RWPE1 (cell line): ENCODE data around the gene LGALS12.

ENCODE experiments used
- CTCF ChIA-PET: fragments of 350-600 bp; sonication (Branson Sonifier 250); formaldehyde crosslinking; extraction: SDS; loops from one replicate; lab custom pipeline; 2021; lab: Yijun Ruan, JAX
- POLR2A ChIA-PET: fragments of 400-600 bp; formaldehyde crosslinking; extraction: SDS; loops from one replicate; lab custom pipeline; 2020; ENCODE audit warnings: antibody characterized with exemption; ENCODE audit not compliant: low non-redundant PET; lab: Yijun Ruan, JAX
- DNase-seq: peaks from one replicate; pipeline ENCODE4 v3.0.0; 2012; ENCODE audit warnings: low spot score
- H3K27ac ChIP-seq: fragments of 450-650 bp; 2 replicates; pipeline ENCODE4 v1.5.1; 2017
- TF ChIP-seq, protein P1 (sequence below): fragments of 450-650 bp; conservative IDR thresholded peaks from 2 replicates; pipeline ENCODE4 v1.5.1; 2017; ENCODE audit warnings: low read depth, mild to moderate bottlenecking

The LGALS12 gene

DNA sequence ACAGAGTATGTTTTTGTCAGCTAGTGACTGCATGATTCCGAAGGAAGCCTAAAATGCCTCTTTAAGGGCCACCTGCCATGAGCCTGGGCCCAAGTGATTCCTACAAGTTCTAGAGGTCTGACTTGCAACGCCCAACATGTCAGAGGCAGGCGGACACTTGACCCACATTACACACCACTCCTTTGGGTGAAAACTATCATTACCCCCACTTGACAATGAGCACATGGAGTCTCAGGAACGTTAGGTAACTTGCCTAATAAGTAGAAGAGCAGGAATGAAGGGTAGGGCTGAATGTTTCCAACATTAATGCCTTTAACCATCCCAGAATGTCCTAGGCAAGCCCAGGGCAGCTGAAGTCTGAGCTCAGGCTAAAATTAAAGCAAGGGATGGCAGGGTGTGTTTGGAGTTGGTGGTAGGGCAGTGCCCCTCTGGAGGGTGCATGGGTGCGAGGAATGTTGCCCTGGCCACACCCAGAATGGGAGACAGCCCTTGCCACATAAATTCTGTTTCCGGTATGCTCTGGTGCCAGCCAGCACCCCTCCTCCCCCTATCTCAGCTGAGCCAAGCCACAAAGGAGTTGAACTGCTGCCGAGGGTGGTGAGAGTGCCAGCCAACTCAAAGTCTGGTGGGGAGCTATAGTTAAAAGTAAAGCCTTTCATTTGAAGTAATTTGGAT, 54.8 kb downstream of the LGALS12 start:
- H3K27ac ChIP-seq, result peak overlapping the region; percentile 95
- no peak for DNase-seq
- ChIA-PET POLR2A (no interaction called here), CTCF (no interaction called here)
- TF ChIP-seq, protein P1, sequence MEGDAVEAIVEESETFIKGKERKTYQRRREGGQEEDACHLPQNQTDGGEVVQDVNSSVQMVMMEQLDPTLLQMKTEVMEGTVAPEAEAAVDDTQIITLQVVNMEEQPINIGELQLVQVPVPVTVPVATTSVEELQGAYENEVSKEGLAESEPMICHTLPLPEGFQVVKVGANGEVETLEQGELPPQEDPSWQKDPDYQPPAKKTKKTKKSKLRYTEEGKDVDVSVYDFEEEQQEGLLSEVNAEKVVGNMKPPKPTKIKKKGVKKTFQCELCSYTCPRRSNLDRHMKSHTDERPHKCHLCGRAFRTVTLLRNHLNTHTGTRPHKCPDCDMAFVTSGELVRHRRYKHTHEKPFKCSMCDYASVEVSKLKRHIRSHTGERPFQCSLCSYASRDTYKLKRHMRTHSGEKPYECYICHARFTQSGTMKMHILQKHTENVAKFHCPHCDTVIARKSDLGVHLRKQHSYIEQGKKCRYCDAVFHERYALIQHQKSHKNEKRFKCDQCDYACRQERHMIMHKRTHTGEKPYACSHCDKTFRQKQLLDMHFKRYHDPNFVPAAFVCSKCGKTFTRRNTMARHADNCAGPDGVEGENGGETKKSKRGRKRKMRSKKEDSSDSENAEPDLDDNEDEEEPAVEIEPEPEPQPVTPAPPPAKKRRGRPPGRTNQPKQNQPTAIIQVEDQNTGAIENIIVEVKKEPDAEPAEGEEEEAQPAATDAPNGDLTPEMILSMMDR, result no peak

DNA sequence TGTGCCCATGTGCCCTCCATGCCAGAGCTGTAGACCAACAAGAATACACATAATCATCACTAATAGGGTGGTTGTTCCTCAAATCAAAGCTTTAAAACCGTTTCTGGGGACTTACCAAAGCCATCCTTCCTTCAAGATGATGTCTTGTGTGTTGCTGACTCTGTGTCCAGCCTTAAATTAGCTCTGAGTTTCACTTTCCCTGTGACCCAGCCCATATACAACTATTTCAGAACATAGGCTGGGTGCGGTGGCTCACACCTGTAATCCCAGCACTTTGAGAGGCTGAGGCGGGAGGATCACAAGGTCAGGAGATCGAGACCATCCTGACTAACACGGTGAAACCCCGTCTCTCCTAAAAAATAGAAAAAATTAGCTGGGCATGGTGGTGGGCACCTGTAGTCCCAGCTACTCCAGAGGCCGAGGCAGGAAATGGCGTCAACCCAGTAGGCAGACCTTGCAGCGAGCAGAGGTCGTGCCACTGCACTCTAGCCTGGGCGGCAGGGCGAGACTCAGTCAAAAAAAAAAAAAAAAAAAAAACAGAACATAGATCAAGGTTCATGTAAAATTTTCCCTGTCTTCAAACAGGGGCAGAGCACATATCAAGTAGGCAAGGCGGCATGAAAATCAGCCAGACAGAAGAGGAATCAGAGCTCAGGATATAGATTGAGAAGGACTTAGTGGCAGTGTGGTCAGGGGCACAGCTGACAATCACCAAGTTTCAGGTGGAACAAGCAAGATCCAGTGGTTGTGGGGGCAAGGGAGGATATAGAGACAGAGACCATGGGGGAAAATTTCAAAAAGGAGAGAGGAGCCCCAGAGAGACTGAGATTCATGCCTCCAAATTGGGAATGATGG, 57.5 kb downstream of the LGALS12 start, which contains the start of gene PLAAT2:
PLAAT2 (minus strand) TSS at position 179 of the 855 bp plus-strand sequence; CDS start at position 124, 55 bp downstream.
- TF ChIP-seq, protein P1, result no peak
- no peak for DNase-seq
- peak within 1 kb of the TSS; percentile 100 for H3K27ac ChIP-seq
- ChIA-PET POLR2A (no interaction called here), CTCF (interaction anchor here (0.6 kb wide), 1 partner anchor 14 kb away, joined by 3 read pairs; no protein-coding TSS in a partner anchor)

DNA sequence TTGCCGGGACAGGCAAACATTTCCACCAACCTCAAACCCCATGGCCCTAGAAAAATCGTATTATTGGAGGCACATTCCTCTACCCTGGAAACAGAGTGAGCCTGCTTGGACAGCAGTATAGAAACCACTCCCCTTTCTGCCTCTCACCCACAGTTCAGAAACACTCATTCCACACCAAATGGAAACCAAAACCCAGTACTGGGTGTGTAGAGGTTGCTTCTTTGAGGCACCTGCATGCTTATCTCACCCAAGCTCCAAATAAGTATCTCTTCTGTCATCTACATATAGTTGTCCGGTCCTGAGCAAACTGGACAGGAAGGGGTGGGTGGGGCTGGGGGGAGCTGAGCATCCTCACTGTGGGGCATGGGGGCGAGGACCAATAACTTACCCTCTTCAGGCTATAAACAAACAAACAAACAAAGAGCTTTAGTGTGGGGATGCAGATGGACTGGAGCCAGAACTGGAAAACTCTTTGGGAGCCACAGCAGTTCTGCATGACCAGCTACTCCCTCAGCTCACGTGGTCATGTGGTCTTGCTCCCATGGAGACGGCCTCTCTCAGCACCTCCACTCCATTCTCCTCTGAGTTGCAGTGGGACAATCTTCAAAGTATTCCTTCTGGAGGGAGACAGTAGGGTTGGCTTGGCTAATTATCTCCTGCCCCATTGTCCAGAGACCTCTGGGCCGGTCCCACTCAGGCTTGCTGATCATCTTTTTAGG, 58.3 kb downstream of the LGALS12 start:
- POLR2A ChIA-PET, result no interaction called here
- CTCF ChIA-PET, result no interaction called here
- TF ChIP-seq, protein P1, result no peak
- no peak for DNase-seq
- peak overlapping the region; percentile 100 for H3K27ac ChIP-seq

DNA sequence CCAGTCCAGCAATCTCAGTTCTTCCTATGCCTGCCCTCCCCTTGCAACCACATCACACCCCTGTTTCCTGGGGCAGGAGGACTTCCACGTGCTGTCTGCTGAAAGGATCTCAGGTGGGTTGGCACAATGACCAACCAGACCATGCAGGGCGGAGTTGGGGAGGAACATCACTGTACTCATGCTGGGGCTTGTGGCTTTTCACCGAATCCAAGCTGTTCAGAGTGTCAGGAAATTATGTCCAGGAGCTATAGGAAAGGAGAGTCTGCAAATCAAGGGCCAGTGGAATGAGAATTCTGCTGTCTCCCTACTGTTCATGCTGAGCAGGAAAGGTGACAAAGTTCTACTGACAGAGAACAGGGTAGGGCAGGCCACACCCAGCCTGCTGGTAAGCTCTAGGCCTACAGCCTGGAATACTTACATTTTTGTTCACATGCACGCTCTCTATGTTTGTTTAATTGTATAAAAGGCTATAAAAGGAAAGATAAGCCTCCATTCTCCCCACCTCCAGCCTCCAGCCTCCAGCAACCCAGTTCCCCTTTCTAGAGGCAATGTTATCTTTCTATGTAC, 59.0 kb downstream of the LGALS12 start:
- H3K27ac ChIP-seq, result peak overlapping the region; percentile 100
- TF ChIP-seq, protein P1, result no peak
- CTCF ChIA-PET, result no interaction called here
- POLR2A ChIA-PET, result no interaction called here
- no peak for DNase-seq
